IPS DF 19.7 (cell line): Measurements from ENCODE around the gene KIF19.

Experiments
- DNase-seq: peaks from one replicate; pipeline ENCODE4 v3.0.0-alpha.2; 2013; ENCODE audit warnings: low read depth, low spot score

The KIF19 gene

GRCh38 chr17:74305865-74306654 is 20.0 kb upstream of the KIF19 start:
- no peak for DNase-seq

DNA sequence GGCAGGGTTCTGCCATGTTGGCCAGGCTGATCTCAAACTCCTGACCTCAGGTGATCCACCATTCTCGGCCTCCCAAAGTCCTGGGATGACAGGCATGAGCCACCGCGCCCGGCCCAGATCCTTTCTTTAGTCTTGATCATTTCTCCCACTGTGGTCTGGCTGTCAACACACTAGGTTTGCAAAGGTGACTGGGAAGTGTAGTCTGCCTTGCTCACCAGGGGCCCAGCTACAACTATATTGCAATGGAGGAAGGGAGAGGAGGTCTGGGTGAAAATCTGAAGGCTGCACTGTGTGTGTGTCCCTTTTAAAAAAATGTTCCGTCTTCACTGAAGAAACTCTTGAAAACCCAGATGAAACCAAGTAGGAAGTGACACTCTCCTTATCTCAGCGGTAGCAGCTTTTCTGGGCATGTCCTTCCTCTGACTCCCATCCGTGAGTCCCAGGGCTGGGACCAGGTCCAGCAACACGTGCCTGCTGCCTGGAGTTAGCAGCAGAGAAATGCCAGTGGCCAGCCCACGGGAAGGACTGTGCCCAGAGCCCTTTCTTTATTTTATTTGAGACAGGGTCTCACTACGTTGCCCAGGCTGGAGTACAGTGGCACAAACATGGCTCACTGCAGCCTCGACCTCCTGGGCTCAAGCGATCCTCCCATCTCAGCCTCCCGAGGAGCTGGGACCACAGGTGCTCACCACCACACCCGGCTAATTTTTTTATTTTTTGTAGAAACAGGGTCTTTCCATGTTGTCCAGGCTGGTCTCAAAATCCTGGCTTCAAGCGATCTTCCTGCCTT is 17.8 kb upstream of the KIF19 start:
- no peak for DNase-seq

DNA sequence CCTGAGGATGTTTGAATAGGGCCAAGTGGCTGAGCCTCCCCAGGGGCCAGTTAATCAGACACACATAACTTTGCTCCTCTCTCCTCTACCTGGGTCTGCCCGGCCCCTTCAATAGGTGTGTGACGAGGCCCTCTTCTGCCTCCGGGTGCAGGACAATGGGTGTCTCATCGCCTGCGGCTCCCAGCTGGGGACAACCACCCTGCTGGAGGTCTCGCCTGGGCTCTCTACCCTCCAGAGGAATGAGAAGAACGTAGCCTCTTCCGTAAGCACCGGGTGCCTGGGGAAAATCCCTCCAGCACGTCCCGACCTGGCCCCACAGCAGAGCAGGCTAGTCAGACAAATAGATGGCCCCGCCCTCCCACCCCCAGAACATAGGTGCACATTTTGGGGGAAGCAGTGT is 16.1 kb upstream of the KIF19 start:
- no peak for DNase-seq

GRCh38 chr17:74314877-74315276 is 11.1 kb upstream of the KIF19 start:
- DNase-seq: no peak

DNA sequence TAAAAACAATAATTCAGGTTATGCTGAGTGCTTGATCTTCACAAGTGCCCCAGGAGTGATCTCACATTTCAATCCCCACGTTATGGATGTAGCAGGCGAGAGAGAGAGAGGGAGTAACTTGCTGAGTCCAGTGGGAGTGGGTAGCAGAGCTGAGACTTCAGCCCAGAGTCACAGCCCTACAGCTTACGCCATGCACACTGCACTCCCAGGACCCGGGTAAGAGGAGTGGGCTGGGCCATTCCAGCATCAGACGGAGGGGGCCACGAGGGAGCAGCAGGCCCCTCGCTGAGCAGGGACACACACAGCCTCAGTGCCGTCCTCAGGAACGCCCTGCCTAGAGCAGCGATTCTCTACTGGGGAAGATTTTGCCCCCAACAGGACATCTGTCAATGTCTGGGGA is 9.8 kb upstream of the KIF19 start:
- no peak for DNase-seq

GRCh38 chr17:74317071-74317470 is 9.0 kb upstream of the KIF19 start:
- DNase-seq: no peak

DNA sequence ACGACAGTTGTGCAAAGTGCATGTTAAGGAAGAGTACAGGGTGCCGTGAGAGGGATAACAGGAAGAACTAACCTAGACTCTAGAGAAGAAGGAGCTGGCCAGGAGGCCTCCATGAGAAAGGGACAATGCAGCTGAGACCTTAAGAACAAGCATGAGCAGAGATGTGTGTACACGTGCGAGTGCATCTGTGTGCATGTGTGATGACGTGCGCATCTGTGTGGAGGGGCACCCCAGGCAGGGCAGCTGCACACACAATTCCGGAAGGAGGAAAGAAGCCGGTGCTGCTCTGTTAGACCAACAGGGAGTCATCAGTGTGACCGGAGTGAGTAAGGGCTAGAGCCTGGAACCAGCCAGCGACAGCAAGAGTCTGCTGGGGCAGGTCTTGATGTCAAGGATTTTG is 7.6 kb upstream of the KIF19 start:
- DNase-seq: no peak

- no peak for DNase-seq
Observed at GRCh38 chr17:74324521-74324920, 1.5 kb upstream of the KIF19 start.

DNA sequence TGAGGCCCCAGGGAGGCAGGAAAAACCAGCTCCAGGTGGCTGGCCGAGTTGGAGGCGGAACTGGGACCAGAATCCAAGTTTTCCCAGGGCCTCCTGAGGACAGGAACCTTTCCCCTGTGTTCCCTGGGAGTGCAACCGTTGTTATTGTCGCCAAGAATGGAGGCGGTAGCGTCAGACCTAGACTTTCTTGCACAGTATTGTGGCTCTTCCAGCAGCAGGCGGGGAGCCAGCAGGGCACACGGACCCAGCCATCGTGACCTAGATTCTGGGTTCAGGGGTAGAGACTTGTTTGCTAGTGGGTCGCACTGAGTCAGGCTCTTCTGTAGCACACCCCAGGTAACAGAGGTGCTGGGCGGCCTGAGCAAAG is 667 bp upstream of the KIF19 start:
- no peak for DNase-seq

GRCh38 chr17:74326506-74326905 is 480 bp downstream of the KIF19 start:
- no peak for DNase-seq

DNA sequence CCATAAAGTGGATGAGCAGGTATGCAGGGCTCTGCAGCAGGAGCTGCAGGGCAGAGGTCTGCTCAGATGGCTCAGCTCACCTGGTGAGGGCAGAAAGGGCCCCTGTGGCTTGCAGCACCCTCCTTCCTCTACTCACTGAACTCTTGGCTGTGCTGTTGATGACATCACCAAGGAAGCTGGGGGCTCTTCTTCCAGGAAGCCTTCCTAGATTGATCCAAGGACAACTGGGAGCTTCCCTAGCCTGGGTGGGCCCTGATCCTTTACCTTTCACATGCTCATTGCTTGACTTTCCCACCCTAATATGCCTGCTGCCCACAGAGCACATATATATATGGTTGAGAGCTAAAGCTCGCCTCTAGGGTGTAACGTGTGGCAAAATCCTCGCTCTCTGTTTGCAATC is 2.5 kb downstream of the KIF19 start:
- DNase-seq: no peak

DNA sequence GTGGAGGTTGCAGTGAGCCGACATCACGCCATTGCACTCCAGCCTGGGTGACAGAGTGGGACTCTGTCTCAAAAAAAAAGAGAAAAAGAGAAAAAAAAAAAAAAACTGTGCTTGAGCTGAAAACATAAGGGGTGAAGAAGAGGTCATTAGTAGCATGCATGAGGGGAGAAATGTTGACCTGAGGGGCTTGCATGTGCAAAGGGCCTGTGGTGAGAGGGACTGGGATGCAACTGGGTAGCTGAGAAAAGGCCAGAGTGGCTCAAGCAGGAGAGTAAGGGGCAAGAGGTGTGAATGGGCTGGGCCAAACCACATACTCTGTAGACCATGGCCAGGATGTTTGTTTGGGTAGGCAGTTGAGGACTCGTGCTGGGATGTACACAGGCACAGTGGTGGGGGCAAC is 3.4 kb downstream of the KIF19 start:
- DNase-seq: no peak

GRCh38 chr17:74330446-74330845 is 4.4 kb downstream of the KIF19 start:
- DNase-seq: no peak

GRCh38 chr17:74332017-74332650 is 6.1 kb downstream of the KIF19 start:
- no peak for DNase-seq

DNA sequence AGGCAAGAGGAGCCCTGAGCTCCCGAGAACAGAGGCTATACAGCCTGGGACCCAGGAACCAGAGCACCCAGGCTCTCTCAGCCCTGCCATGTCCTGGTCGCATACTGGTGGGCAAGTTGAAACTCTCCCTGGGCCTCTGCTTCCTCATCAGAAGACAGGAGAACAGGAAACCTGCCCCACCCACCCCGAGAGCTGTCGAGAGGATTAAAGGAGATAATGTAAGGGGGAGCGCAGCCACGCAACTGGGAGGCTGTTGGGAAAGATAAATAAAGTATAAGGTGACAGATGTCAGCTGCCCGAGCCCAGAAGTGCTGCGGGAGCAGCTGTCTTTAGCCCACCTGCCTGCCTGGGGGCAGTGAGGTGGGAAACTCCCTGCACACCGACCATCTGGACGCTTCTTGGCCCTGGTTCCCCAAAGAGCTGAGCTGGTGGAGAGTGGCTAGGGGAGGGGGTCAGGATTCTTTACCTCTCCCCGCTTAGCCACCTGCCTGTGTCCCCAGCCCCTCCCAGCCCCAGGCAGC is 6.8 kb downstream of the KIF19 start:
- no peak for DNase-seq

DNA sequence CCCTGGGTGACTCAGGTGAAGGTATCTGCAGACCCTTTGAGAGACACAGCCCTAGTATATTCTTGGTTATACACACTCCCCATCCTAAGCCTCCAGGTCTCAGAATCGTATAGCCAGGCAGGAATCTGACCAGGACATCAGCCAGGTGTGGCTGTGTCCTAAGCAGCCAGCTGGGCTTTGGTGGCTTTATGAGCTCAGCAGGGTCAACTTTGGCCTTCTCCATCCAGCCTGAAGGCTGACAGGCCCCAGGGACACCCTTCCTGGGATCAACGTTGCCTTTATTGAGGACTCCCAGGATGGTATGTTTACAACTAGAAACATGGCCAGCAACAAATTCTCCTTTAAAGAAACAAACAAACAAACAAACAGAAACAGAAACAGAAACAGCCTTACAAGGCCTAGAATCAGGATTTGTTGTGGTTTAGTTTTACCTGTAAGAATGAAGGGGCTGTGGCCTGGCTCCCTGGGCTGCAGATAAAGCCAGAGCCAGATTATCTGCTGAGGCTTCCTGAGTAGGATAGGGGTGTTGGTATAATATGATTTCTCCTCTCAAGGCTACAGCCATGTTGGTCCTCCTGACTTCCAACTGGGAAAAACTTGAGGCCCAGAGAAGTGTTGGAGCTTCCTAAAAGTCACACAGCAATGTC is 8.5 kb downstream of the KIF19 start:
- DNase-seq: no peak

GRCh38 chr17:74335529-74336062 is 9.6 kb downstream of the KIF19 start:
- DNase-seq: no peak

- no peak for DNase-seq
Observed at GRCh38 chr17:74336307-74336706, 10.3 kb downstream of the KIF19 start.

DNA sequence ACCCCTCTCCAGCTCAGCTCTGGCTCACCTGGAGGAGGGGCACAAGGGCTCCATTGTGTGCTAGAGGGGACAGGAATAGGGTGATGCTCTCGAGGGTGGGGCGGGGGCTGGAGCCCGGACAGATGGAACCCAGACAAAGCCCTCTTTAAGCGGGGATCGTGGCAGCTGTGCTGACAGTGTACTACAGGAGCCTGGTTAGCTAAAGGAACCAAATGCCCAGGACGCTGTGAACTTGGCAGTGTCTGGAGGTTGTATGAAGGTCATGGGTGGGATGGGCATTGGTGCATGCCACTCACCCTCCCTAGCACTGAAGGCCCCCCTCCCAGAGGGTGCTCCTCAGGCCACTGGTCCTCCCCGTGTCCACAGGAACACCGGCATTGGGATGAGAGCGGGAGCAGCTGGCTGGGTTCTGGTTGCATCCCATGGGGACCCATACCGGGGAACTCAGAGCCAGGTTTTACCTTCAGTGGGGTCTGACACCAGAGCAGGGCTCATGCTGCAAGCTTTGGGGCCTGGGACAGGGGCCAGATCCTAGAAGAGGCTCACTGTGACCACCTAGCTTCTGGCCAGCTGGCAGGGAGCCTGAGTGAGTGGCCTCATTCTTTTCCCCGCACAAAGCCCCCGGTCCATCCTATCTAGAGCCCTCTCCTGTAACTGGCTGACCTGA is 11.9 kb downstream of the KIF19 start:
- no peak for DNase-seq

- DNase-seq: no peak
Observed at GRCh38 chr17:74339537-74340195, 13.6 kb downstream of the KIF19 start.
